IPS DF 4.7 (cell line): ENCODE data around the gene SLC24A3.
"Not testable (repeated sequence)": the region's sequence is repeated elsewhere in the genome, so short reads cannot be mapped to it uniquely, and the experiment has no call there.

ENCODE experiments used
- DNase-seq: peaks from one replicate; pipeline ENCODE4 v3.0.0-alpha.2; 2013; ENCODE audit warnings: low spot score; ENCODE audit errors: extremely low read depth

Gene SLC24A3

GRCh38 chr20:19662637-19662995 is 450.2 kb downstream of the SLC24A3 start:
- DNase-seq = no peak

DNA sequence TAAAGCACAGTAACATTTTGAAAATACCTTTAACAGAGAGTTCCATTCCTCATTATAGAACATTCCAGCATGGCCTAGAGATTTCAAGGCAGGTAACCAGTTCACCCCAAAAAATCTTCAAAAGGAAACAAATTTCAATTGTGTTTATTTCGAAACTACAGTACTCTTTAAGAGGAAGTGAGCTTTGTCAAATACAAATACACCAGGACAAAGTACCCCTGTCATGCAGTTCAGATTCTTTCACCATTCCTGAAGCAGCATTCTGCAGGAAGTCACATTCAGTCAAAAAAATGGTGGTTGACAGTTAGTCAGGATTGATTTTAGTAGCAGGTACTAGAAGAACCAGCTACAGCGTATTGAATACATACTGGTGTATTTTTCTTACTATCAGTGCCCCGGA is 456.0 kb downstream of the SLC24A3 start:
- DNase-seq = no peak

DNA sequence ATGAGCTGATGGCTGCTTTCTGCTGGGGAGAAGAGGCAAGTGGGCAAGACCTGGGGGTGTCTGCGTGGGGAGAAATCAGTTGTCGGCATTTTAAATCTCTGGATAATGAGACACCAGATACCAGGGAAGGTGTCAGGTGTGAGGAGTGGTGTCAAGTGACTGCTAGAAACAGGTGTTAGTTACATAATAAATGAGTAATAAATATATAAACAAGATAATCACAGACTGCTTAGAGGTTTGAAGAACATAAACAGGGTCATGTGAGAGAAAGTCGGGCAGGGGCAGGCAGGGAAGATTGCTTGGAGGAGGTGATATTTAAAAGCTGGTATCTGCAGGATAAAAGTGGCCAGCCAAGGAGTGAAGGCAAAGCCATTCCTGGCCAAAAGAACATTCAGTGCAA is 458.4 kb downstream of the SLC24A3 start:
- no peak for DNase-seq

DNA sequence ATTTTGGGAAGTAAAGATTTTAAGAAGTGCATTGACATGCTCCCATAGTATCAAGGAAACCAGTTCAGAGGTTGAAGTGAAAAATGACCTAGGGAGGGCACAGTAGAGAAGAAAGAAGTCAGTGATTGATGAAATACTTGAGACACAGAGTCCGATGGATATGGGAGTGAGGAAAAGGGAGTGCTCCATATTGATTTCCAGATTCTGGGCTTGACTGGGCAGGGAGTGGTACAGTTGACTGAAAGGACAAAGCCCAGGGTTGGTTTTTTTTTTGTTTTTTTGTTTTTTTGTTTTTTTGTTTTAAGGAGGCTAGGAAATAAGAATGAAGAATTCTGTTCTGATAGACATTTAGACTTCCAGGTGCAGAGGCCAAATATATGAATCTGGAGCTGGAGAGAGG is 458.9 kb downstream of the SLC24A3 start:
- DNase-seq = no peak

GRCh38 chr20:19672498-19672897 is 460.1 kb downstream of the SLC24A3 start:
- DNase-seq = no peak

DNA sequence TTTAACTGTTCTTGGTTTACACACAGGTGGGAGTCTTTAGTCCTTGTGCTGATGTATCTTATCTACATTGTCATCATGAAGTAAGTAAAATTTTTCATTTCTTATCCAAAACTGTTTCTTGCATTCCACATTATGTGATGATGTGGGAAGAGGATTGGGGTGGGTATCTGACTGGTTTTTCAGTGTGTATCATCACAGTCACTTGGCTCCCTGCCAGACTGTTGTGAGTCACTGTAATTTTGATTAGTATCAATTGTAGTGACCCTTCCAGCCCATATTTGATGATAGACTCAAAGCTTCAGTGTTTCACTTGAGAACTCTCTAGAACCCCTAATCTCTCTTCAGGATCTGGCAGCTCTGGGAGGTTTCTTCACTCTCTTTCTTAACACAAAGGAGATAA is 461.1 kb downstream of the SLC24A3 start:
- DNase-seq = no peak

GRCh38 chr20:19676202-19676601 is 463.8 kb downstream of the SLC24A3 start:
- DNase-seq = no peak

DNA sequence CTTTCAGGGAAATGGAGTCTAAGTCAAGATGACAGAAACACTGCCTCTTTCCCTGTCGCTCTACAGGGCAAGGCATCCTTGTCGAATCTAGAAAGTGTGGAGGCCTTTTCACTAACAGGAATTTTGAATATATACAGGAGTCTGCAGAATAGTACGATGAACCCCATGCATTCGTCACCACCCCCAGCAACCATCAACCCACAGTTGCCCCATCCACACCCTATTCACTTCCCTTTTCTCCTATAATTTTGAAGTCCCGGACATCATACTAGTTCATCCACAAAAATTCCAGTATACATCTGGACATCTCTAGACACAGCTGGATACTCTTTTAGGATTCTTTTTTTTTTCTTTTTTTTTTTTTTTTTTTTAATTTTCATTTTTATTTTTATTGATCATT is 464.9 kb downstream of the SLC24A3 start:
- no peak for DNase-seq

GRCh38 chr20:19678591-19678990 is 466.1 kb downstream of the SLC24A3 start:
- not testable (repeated sequence) for DNase-seq

DNA sequence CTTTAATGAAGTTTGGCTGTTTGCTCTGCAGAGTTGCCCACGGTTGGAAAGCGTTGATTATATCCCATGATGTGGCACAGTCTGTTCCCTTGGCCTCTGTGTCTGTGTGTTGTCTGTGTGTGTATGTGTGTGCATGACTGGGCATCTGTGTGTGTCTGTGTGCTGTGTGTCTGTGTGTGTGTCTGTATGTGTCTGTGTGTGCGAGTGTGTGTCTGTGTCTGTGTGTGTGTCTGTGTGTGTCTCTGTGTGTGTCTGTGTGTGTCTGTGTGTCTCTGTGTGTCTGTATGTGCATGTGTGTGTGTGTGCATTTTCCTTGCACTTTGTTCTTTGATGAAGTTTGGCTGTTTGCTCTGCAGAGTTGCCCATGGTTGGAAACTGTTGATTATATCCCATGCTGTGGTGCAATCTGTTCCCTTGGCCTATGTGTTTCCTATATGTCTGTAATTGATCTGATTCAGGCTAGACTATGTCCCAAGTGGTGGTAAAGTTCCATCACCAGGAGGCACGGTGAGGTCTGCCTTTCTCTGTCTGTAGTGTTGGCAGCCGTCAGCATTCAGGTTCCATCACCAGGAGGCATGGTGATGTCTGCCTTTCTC is 467.6 kb downstream of the SLC24A3 start:
- no peak for DNase-seq

GRCh38 chr20:19682249-19682648 is 469.8 kb downstream of the SLC24A3 start:
- DNase-seq = no peak

GRCh38 chr20:19683188-19683587 is 470.7 kb downstream of the SLC24A3 start:
- no peak for DNase-seq

GRCh38 chr20:19683822-19684221 is 471.4 kb downstream of the SLC24A3 start:
- no peak for DNase-seq

DNA sequence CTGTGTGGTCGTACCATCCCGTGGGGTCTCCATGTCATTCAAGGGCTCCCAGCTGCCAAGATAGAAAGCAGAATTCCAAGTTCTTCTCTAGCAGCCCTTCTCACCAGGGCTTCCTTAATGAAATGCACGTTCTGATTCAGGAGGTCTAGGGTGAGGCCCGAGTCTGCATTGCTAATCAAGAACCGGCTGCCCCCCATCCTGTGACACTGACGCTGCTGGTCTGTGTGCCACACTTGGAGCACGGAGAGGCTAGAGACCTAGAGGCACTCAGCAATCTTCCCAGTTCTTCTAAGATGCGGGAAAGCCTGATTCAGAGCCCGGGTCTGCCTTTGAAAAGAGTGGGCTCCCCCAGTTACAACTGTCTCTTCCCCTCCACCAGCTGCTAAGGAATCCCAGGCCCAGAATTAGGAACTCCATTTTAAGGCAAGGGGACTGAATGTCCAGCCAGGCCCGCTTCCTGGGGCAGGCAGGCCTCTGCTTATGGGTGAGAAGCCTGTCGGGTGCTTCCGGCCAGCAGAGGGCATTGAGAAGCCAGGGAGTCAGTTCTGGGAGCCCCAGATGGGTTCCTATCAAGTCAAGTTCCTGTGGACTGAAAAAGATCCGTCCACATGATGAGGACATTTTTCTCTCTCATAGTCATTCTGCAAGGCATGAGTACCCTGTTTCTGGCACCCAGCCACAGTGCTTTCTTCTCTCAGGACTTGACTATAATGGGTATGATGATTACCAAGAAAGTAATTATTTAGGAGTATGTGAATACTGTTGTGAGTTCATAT is 475.8 kb downstream of the SLC24A3 start:
- DNase-seq = no peak

DNA sequence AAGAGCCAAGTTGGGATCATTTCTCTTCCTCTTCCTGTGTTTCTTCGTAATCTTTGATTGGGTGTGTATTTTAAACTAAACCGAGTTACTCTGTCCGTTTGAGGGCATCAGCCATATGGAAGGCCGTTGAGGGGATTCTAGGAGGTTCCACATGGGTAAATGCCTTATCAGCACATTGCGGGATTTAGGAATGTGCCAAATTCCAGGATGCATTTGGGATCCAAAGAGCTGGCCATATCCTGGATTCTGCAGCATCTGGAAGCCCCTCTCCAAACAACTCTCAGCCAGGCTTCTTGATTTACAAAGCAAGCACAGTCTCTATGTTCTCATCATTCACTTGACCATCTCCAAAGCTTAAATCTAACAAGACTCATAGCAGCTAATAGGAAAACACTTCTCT is 478.0 kb downstream of the SLC24A3 start:
- no peak for DNase-seq

DNA sequence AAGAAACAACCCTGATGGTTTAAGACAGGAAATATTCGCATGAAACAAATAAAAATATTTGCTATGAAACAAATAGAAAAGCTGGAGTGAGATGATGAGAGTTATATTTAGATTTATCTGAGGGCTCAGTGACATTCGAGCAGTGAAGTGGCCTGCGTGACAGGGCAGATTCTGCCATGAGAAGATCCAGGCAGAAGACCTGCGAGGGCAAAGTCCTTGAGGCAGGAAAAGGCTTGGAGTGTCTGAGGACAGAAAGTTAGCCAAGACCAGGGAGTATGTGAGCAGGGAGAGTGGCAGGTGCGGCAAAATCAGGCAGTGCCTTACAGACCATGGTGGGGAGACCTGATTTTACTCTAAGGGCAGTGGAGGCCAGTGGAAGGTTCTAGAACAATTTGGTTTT is 478.7 kb downstream of the SLC24A3 start:
- DNase-seq = no peak

DNA sequence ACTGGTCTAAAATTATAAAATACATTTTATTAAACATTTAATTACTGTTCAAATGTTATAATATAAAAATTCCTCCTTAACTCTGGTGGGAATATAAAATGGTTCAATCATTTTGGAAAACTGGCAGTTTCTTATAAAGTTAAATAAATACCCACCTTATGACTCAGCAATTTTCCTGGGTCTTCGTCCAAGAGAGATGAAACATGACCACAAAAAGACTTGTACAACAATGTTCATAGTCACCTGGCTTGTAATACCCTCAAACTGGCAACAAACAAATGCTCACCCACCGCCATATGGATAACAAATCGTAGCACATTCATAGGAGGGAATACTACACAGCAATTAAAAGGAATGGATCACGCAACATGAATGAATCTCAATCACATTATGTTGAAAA is 479.7 kb downstream of the SLC24A3 start:
- no peak for DNase-seq

DNA sequence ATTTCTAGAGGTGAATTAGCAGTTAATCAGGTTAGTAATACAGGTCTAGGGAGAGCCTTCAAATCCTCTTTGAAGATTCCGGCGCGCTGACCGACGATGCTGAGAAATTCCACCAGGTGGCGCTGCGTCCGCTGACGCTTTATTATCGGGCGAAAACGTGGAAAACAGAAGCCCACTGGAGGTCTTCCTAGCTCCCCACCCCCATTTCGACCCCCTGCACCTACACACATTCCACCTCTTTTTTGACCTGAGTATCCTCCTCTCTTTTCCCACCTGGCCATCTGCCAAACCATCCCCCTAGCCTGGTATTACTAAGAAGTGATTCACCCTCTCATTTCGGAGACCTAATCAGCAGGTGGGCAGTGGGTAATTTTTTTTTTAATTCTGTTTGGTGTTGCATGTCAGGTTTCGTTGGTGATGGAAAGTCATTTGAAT is 480.3 kb downstream of the SLC24A3 start:
- DNase-seq = no peak

GRCh38 chr20:19693508-19693907 is 481.1 kb downstream of the SLC24A3 start:
- no peak for DNase-seq

DNA sequence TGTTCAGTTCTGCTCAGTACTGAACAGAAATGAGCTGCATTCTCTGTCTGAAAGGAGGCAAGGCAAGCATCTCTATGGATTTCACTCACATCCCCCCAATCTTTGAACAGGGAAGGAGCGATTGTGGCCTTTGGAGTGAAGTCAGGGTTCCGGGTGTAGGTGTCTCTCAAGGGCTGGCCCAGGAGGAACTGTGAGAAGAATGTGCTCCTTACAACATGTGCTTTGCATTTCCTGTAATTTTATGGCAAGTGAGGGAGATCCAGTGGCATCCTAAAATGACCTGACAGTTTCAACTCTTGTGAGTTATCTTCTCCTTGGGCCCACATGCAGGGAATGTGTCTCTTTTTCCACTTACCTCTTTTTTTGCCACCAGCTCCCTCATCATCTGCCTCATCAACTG is 482.6 kb downstream of the SLC24A3 start:
- no peak for DNase-seq

DNA sequence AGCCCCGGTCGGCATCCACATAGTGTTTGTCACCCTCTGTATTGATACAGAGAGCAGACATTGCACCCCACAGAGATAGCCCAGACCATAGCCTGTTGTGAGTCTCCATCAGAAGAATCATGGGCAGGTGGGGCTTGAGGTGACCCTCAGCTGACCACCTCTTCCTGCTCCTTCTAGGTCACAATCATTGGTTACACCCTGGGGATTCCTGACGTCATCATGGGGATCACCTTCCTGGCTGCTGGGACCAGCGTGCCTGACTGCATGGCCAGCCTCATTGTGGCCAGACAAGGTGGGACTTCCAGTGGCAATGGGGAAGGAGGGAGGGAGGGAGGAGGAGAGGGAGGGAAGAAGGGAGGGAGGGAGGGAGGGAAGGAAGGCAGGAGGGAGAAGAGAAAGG is 484.2 kb downstream of the SLC24A3 start:
- DNase-seq = no peak

- DNase-seq = no peak
Measured at GRCh38 chr20:19697415-19697814, 485.0 kb downstream of the SLC24A3 start.
